Mesenteric fat pad (tissue), 1 donor: Measurements from ENCODE around the gene SNX30. TPM values are rescaled to one million over a fixed set of nuclear protein-coding genes. Genes with fewer than 3 reads are reported as not detected.

Experiments
- DNase-seq: peaks from one replicate; pipeline ENCODE4 v3.0.0-alpha.2; 2020; ENCODE audit warnings: low spot score
- total RNA-seq: library from RNA; stranded (reverse); fragmentation: NEBNext Ultra II Directional; extraction: Animal tissue kit (Norgen Biotek cat#: 25700); gene quantifications from one replicate; pipeline ENCODE4 v1.2.1, GENCODE V29; 2021
- donor health status: DM: yes; HTN: yes; CAD: no.

The SNX30 gene
- total RNA-seq, 1 donor from 2014 or later = 13.9 TPM

GRCh38 chr9:112853882-112854585 lies 103.5 kb downstream of the SNX30 start:
- peak; percentile 47 for DNase-seq

- peak; percentile 20 for DNase-seq
Observed at GRCh38 chr9:112854657-112855056, 104.1 kb downstream of the SNX30 start.

GRCh38 chr9:112856200-112856599 lies 105.6 kb downstream of the SNX30 start:
- no peak for DNase-seq

- DNase-seq = no peak
Observed at GRCh38 chr9:112856843-112857242, 106.3 kb downstream of the SNX30 start.

GRCh38 chr9:112858005-112858404 lies 107.4 kb downstream of the SNX30 start:
- DNase-seq = no peak

- DNase-seq = no peak
Observed at GRCh38 chr9:112858625-112859147, 108.1 kb downstream of the SNX30 start.

- DNase-seq = no peak
Observed at GRCh38 chr9:112860451-112860850, 109.9 kb downstream of the SNX30 start.

- DNase-seq = peak; percentile 0
Observed at GRCh38 chr9:112861155-112861554, 110.6 kb downstream of the SNX30 start.

GRCh38 chr9:112861638-112862555 lies 111.3 kb downstream of the SNX30 start:
- DNase-seq = peak; percentile 68

- DNase-seq = peak; percentile 86
Observed at GRCh38 chr9:112863214-112863613, 112.7 kb downstream of the SNX30 start.

- DNase-seq = no peak
Observed at GRCh38 chr9:112863746-112864145, 113.2 kb downstream of the SNX30 start.

GRCh38 chr9:112864403-112864802 lies 113.8 kb downstream of the SNX30 start:
- DNase-seq = peak; percentile 80

GRCh38 chr9:112864982-112865381 lies 114.4 kb downstream of the SNX30 start:
- DNase-seq = no peak

GRCh38 chr9:112866662-112867274 lies 116.2 kb downstream of the SNX30 start:
- no peak for DNase-seq

- no peak for DNase-seq
Observed at GRCh38 chr9:112867275-112867991, 116.9 kb downstream of the SNX30 start.

- DNase-seq = no peak
Observed at GRCh38 chr9:112868461-112868860, 117.9 kb downstream of the SNX30 start.

- no peak for DNase-seq
Observed at GRCh38 chr9:112869041-112869529, 118.5 kb downstream of the SNX30 start.

- DNase-seq = peak; percentile 20
Observed at GRCh38 chr9:112869917-112870316, 119.4 kb downstream of the SNX30 start.

GRCh38 chr9:112870556-112870955 lies 120.0 kb downstream of the SNX30 start:
- DNase-seq = peak; percentile 37

GRCh38 chr9:112872019-112872418 lies 121.5 kb downstream of the SNX30 start:
- DNase-seq = peak; percentile 6
